Ramos (cell line): ENCODE results near the gene ERCC1.
"Not testable (repeated sequence)": the region's sequence is repeated elsewhere in the genome, so short reads cannot be mapped to it uniquely, and the experiment has no call there.

Source experiments
- in situ Hi-C: fragments of 300-500 bp; cut with MboI; formaldehyde crosslinking; loops from one replicate; pipeline ENCODE4 v1.14.3; 2022; ENCODE audit warnings: low sequenced_read_pairs; ENCODE audit not compliant: unreplicated experiment

The ERCC1 gene

DNA sequence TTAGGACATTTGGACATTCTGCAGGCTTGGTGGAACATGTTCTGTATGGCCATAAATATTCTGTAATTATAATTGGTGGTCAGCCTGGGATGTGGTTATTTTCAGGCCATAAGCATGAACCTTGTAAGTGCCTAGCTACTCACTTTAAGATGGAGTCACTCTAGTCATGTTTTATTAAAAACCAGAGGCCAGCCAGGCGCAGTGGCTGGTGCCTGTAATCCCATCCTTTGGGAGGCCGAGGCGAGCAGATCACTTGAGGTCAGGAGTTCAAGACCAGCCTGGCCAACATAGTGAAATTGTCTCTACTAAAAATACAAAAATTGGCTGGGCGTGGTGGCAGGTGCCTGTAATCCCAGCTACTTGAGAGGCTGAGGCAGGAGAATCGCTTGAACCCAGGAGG, 16.1 kb downstream of the ERCC1 start:
- in situ Hi-C loops, result not testable (repeated sequence)

DNA sequence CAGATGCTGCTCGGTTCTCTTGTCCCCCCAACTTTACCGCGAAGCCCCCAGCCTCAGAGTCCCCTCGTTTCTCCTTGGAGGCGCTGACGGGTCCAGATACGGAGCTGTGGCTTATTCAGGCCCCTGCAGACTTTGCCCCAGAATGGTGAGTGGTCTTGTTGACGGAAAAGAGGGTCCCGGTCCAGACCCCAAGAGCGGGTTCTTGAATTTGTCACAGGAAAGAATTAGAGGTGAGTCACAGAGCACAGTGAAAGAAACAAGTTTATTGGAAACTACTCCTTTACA, 16.7 kb downstream of the ERCC1 start:
- in situ Hi-C loops, result no loop called here

DNA sequence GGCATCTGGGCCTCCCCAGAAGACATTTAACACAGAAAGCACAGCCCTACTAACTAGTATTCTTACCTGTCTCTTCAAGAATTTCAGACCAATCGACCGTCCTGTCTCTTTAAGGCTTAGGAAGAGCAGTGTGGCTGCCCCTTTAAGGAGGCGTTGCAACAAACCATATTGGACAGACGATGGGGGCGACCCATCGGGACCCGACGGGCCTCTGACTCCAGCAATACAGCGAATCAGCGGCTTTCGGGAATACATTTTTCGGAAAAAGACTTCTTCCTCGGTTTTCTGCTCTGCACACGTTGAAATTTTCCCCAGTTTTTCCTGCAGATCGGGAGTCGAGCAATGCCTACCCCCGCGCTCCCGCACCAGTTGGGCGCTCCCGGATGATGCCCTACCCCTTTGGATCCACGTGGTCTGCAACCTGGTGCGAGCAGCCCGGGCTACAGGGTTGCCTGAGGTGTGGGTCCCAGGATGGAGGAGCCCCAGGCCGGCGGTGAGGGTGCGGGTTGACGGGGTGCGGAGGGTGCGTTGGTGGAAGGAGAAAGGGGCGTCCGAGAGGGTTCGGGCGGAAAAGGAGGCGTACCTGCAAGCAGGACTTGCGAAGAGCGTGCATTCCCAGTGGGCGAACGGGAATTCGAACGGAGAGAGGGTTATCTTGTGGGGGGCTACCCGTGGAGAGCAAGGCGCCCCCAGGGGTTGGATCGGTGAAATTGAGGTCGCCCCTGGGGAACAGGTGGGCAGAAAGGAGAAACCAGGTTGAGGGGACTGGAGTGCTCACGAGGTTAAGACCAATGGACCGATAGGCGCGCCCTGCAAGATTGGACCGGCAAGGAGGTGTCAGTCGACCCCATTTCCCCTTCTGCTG, 17.3 kb downstream of the ERCC1 start, which contains the start of gene POLR1G:
Gene POLR1G (plus strand): TSS at position 419 of the 865 bp plus-strand sequence. CDS start 53 bp downstream, at position 472.
- in situ Hi-C loops, result no loop called here

DNA sequence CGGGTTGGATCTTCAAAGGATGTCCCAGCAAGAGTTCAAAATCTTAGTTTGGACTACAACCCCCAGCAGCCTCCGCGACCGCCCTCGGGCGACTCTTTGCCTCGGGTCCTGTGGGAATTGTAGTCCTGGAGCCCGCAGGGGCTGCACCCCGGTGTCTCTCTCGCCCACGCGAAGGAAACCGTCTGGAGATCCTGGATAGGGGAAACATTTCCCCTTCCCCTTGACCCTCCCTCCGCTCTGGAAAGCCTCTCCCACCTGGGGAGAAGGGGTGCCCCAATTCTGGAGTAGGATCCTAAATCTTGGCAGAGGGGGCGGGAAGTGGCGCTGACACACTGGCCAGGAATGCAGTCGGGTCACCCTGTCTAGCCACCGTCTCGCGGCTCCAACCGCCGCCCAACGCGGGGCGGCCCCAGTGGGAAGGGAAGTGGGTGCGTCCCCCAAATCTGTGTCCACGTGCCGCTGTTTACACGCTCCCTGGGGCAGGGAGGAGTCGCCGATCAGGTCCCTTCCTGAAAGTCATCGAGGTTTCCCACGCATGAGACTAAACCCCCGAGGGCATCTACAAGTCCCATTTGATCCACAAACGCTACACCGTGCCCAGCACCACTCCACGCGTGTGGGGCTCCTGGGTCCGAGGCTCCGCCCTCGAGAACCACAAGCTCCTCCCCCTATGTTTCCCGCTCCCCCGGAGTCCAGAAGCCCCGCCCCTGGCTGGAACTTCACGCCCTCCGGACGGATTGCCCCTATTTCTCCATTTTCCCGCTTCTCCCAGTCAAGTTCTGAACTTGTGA, 18.1 kb downstream of the ERCC1 start:
- in situ Hi-C loops, result no loop called here

DNA sequence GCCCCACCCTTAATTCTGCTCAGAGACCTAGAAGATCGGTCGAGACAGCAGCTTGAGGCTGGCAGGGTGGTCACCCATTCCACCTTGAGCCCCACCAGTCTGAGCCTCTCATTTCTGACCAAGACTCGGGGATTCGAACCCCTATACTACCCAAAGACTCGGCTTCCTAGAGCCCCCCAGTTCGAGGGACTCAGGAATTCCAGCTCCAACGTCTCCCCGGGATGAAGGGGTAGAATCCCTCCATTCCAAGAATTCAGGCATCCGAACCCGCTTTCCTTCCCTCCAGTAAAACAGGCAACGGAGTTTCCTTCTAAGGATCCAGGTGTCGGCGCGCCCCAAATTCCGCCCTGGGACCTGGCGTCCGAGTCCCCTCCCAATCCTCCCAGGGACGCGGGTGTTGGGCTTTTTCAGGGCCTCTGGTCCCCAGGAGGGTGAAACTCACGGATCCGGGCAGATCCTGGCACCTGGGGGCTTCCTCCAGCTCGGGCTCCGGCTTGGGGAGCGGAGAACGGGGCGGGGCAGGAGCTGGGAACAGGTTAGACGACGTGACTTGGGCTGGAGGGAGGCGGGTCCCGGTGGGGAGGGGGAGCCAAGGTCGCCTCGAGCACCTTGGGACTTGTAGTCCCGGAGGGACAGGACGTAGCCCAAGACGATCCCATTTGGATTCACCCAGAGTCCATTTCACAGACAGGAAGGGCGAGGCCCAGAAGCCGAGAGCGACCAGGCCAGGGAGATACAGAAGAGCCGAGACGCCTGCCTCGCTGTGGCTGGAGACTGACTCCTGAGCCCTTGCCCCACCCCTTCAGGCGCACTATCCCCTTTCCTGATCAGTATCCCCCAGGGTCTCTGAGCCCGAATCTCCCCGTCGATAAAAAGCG, 18.9 kb downstream of the ERCC1 start, which contains the start of gene PPP1R13L:
Gene PPP1R13L (minus strand): TSS at position 513 of the 878 bp plus-strand sequence. CDS start 6,751 bp downstream, outside the sequence.
- in situ Hi-C loops, result no loop called here

DNA sequence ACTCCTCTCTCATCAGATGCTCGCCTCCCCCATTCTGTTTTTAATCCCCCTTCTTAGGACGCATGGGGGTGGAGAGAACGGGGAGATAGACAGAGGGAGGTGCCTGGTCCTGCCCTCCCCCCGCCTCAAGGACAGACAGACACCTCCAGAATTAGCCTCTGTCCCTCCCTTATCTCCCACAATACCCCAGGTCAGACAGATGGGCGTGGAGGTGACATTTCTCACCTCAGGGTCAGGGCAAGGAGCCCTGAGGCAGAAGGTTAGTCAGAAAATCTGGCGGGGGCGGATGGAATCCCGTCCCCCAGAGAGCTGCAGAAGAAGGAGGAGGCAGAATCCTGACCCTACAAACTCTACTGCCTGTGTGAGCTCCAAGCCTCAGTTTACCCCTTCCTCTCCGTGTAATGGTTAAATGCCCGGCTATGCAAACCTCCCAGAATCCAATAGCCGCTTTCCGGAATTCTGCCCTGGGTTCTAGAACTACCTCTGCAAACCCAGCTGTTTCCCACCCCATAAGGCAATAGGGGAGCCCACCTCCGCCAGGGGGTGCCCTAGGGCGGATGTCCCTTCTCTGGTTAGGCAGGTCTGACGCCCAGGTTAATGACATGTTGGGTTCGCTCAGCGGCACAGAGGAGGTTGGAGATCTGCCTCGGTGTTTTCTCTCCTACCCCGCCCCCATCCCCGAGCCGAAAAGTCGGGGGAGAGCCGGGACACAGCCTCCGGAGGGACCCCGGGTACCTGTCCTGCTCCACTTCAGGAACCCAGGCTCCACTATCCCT, 19.7 kb downstream of the ERCC1 start:
- in situ Hi-C loops, result no loop called here

DNA sequence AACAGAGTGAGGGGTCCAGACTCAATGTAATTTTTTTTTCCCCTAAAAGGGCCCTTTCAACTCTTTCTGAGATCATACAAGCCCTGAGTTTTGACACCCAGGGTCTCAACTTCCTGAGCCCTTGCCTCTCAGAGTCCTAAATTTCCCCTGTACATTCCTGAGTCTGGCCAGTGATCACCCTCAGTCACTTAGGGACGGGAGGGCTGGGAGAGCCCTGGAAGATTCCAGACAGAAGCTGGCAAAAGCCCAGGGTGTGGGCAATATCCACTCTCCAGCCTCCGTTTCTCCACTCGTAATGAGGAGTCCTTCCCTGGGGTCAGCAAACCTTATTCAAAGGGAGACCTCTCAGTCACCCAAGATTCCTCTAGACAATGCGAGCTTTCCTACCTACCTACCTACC, 20.4 kb downstream of the ERCC1 start:
- in situ Hi-C loops, result no loop called here

DNA sequence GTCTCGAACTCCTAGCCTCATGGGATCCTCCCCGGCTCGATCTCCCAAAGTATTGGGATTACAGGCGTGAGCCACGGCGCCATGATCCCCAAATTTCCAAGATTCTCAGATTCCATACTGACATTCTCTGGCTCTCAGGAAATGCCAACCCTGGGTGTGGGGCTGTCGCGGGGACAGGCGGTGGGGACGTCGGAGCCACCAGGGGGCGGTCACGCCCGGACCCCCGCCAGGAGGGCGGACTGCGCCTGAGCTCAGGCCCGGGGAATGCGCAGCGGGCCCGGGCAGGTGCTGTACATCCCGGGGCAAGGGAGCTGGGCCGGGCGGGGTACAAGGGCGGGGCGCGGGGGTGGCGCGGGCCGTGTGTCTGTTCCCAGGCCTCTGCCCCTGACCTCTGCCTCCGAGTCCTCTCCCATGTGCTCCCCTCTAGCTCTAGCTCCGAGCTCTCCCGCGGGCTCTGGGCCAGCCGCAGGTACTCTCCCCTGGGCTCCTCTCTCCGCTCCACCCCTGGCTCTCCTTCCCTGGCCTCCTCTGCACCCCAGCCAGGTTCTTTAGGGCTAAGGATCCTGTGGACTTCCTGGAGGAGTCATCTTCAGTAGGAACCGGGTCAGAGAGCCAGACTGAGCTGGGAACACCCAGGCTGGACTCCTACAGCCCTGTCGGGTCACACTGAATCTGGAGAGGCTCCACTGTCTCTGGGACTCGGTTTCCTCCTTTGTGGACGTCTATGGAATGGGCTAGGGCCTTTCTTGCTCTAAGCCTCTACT, 21.2 kb downstream of the ERCC1 start:
- in situ Hi-C loops, result no loop called here

DNA sequence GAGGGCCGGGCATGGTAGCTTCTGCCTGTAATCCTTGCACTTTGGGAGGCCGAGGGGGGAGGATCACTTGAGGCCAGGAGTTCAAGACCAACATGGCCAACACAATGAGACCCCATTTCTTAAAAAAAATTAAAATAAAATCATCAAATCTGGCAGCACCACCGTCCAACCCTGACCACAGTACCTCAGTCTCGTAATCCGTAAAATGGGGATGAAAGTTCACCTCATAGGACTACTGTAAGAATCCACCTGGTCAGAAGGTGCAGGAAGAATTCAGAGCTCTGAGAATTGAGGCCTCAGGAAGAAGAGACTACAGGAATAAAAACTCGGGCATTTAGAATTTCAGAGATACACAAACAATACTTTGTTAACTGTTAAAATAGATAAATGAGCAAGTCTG, 21.9 kb downstream of the ERCC1 start:
- in situ Hi-C loops, result no loop called here

DNA sequence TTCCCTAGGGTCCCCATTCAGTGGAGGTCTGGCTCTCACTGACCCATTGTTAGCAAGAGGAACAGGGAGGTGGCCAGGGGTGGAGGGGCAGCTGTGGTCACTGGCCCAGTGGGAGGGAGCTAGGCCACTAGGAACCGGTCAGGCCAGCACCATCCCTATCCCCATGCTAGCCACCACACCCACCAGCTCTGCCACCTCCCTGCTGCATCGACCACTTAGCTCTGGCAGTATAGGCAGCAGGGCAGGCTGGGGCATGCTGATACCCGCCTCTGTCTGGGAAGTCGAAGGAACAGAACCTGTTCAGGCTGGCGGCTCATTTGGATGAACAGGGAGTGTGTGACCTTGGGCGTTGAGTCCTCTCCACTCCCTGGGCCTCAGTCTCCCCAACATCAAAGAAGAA, 23.5 kb downstream of the ERCC1 start:
- in situ Hi-C loops, result no loop called here

DNA sequence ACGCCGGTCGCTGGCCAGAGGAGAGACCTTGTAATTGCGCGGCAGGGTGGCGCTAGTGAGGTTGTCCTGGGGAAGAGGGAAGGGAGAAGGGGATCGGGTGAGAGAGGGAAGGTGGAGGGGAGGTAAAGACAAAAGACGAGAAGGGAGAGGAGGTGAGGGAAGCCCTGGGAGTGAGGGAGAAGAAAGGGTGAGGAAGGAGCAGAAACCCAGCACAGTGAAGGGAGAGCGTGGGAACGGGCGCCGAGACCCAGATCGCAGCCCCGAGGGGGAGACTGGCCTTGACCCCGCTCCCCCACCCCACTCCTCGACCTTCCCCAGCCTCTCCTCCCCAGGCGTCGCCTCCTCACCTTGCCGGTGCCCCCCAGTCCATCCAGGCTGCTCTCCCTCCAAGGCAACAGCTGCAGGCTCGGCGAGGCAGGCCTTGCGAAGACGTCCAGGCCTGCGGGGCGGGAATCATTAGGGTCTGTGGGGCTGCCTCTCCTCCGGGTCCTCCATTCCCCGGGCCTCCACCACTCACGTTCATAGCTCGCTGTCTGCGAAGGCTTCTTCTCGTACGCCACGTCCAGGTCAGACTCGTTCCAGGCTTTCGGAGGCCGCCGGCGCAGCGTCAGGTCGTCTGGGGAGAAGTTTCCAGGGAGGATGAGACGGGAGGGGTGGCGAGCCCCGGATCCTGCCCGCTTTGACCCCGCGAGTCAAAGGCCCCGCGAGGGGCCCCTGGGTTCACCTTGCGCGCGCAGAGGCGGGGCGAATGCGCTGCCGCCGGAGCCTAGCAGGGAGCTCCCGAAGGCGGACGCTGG, 27.7 kb downstream of the ERCC1 start:
- in situ Hi-C loops, result no loop called here

DNA sequence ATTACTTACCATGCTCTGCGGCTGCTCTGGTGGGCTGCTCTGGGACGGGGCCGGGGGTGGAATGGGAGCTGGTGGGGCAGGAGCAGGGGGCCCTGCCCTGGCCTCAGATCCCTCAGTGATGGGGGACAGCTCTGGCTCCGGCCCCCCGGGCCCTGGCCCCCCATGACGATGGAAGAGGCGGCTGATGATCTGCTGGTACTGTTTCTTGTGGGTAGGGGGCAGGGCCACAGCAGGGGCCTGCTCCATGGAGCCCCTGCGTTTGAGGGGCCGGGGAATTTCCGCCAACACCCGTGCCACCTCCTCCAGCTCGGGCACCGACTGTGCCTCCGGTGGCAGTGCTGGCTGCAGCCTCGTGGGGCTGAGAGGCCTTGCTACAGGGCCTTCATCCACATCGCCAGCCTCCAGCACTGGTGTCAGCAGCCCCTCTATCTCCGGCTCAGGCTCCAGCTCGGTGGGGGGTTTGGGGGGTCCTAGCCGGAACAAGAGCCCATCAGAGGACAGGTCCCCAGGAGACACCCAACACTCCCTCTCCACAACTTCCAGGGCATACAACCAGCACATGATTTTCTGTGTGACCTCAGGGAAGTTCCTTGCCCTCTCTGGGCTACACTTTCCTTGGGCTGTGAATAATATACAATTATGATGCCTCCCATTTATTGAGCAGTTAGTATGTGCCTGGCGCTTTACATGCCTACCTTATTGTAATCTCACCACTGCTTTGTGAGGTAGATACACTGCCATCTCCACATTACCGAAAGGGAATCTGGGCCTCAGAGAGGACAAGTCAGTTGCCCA, 31.6 kb downstream of the ERCC1 start:
- in situ Hi-C loops, result no loop called here

DNA sequence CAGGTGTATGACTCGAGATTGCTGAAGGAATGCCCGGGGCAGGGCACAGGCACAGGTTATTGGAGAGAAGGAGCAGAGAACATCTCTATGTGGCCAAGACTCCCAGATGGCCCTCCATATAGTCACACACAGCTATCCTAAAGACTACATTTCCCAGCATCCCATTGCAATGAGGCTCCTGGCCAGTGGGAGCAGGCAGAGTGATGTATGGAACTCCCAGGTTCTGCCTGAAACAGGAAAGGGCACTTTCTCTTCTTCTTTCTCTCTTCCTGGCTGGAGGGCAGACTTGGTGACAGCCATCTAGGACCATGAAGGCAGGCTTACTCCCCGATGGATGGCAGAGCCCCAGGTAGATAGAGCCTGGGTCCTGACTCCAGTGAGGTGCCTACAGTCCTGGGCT, 32.4 kb downstream of the ERCC1 start:
- in situ Hi-C loops, result no loop called here

DNA sequence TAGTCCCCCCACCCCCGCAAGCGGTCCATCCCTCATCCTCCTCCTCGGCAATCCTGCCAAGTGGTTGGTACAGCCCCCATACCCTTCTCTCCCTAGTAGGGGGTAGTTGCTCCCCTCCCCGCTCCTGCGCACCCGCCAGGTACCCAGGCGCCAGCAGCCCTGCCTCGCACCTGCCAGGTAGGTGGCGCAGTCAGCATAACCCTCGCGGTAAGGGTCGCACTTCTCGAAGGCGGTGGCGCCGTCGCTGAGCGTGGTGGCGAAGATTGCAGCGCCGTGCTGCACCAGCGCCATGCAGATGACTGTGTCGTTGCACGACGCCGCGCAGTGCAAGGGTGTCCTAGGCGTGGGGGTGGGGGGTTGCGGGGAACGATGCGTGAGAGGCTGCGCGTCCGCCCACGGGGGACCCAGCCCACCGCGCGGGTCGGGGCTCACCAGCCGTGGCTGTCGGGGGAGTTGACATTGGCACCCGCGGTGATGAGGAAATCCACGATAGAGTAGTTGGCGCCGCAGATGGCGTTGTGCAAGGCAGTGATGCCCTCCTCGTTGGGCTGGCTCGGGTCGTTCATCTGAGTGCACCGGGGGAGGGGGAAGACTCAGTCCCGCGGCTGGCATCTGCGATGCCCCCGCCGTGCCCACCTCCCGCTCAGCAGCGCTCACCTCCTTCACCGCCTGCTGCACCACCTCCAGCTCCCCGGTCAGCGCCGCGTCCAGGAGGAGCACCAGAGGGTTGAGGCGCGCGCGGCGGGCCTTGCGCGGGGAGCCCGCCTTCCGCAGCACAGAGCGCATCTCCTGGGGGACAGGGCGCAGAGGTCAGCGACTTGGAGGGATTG, 38.1 kb downstream of the ERCC1 start:
- in situ Hi-C loops, result no loop called here

DNA sequence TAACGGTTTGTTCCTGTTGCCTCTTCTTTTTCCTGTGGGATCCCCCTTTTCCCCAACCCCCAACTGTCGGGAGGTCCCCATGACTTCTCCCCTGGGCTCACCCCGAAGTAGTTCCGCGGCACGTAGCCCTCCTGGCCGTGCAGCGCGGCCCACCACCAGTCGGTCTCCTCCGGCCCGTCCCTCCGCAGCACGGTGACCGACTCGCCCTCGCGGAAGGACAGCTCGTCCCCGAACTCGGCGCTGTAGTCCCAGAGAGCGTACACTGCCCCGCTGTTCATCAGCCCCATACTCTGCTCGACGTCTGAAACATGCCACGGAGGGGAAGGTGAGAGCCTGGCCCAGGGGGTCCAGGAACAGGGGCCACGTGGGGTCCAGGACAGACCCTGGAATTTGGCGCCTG, 41.3 kb downstream of the ERCC1 start:
- in situ Hi-C loops, result no loop called here

DNA sequence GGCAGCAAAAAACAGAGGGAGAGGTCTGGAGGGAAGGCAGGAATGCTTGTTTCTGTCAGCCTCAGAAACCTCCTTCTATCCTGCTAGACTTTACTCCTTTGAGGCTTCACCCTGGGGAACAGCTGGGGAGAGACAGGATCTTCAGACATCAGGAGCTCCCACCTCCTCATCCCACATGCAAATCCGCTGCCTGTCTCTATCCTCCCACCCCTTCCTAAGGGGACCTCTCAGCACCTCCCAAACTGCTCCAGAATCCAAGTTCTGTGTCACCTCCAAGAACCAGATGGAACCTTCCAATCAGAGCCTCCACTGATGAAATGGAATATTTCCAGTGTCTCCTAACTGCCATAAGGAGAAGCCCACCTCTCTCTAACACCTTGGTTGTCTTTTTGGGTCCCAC, 43.6 kb downstream of the ERCC1 start:
- in situ Hi-C loops, result no loop called here
